Smooth muscle cell (in vitro differentiated cells): ENCODE data around the gene CAPN11. TPM values are rescaled to one million over a fixed set of nuclear protein-coding genes. Genes with fewer than 3 reads are reported as not detected.

ENCODE experiments used
- DNase-seq: peaks from one replicate; lab custom pipeline; 2025; ENCODE audit not compliant: unreplicated experiment; lab: John Stamatoyannopoulos, UW
- H2AFZ ChIP-seq: fragments of 200-600 bp; sonication (generic); 2 replicates; pipeline ENCODE4 v1.6.0; 2016; ENCODE audit warnings: antibody characterized with exemption, low read depth, mild to moderate bottlenecking
- H3F3A ChIP-seq: fragments of 200-600 bp; sonication (generic); 2 replicates; pipeline ENCODE4 v1.6.0; 2017; ENCODE audit warnings: antibody characterized with exemption, low read depth
- H3K27ac ChIP-seq: fragments of 200-600 bp; sonication (generic); 2 replicates; pipeline ENCODE4 v1.5.1; 2016; ENCODE audit warnings: low read depth, mild to moderate bottlenecking
- H3K27me3 ChIP-seq: fragments of 200-600 bp; sonication (generic); 2 replicates; pipeline ENCODE4 v1.6.1; 2016; ENCODE audit warnings: low read depth, mild to moderate bottlenecking
- H3K36me3 ChIP-seq: fragments of 200-600 bp; sonication (generic); 2 replicates; pipeline ENCODE4 v1.5.1; 2016; ENCODE audit warnings: low read depth
- H3K4me1 ChIP-seq: fragments of 200-600 bp; sonication (generic); 2 replicates; pipeline ENCODE4 v1.5.1; 2016; ENCODE audit warnings: low read depth
- H3K4me2 ChIP-seq: fragments of 200-600 bp; sonication (generic); 2 replicates; pipeline ENCODE4 v1.6.0; 2016; ENCODE audit warnings: mild to moderate bottlenecking
- H3K4me3 ChIP-seq: fragments of 200-600 bp; sonication (generic); 2 replicates; pipeline ENCODE4 v1.5.1; 2016; ENCODE audit warnings: mild to moderate bottlenecking
- H3K79me2 ChIP-seq: fragments of 200-600 bp; sonication (generic); 2 replicates; pipeline ENCODE4 v1.6.0; 2016; ENCODE audit warnings: low read depth, mild to moderate bottlenecking
- H3K9ac ChIP-seq: fragments of 200-600 bp; sonication (generic); 2 replicates; pipeline ENCODE4 v1.6.0; 2016; ENCODE audit warnings: low read depth
- H3K9me3 ChIP-seq: fragments of 200-600 bp; sonication (generic); replicated peaks from 2 replicates; pipeline ENCODE4 v1.5.1; 2016; ENCODE audit warnings: low read depth
- H4K20me1 ChIP-seq: fragments of 200-600 bp; sonication (generic); 2 replicates; pipeline ENCODE4 v1.6.0; 2016; ENCODE audit warnings: low read depth
- WGBS: methylation state at CpG from one replicate; pipeline ENCODE4 v1.1.7; 2016; ENCODE audit warnings: low lambda C conversion rate; 5-methylcytosine and 5-hydroxymethylcytosine counted together
- polyA plus RNA-seq: library from polyadenylated mRNA; unstranded; fragments of >200 nt; fragmentation: Nextera tagmentation; extraction: Ambion mirVana; gene quantifications from 2 replicates; pipeline ENCODE4 v1.2.1, GENCODE V29; 2016
- total RNA-seq: library from RNA; depleted of rRNA; stranded (reverse); fragments of >200 nt; gene quantifications from 2 replicates; pipeline ENCODE4 v1.2.3, GENCODE V29; 2014
- TF ChIP-seq, protein P1 (sequence below): fragments of 200-600 bp; sonication (generic); IDR thresholded peaks from 2 replicates; pipeline ENCODE4 v1.5.1; 2017; ENCODE audit warnings: borderline replicate concordance, mild to moderate bottlenecking, antibody characterized with exemption; ENCODE audit not compliant: insufficient read depth, poor library complexity, severe bottlenecking

CAPN11 gene
- total and polyA plus RNA-seq, 2 experiments from 2014 or later: 0.31 TPM; not detected in 1

- Histone ChIP-seq H2AFZ (no peak overlapping the region), H4K20me1 (no peaks in the 10 kb centered on the region), H3K79me2 (no peaks in the 10 kb centered on the region), H3K4me3 (no peak overlapping the region), H3F3A (no peaks in the 10 kb centered on the region), H3K36me3 (no peaks in the 10 kb centered on the region), H3K27me3 (peaks cover 4% of the 10 kb centered on the region), H3K9me3 (no peaks in the 10 kb centered on the region), H3K9ac (no peak overlapping the region), H3K27ac (no peak overlapping the region), H3K4me1 (no peaks in the 10 kb centered on the region), H3K4me2 (no peak overlapping the region)
- WGBS: 83% methylated on average over 12 of the region's 12 CpGs
- DNase-seq: no peak
- TF ChIP-seq, protein P1, sequence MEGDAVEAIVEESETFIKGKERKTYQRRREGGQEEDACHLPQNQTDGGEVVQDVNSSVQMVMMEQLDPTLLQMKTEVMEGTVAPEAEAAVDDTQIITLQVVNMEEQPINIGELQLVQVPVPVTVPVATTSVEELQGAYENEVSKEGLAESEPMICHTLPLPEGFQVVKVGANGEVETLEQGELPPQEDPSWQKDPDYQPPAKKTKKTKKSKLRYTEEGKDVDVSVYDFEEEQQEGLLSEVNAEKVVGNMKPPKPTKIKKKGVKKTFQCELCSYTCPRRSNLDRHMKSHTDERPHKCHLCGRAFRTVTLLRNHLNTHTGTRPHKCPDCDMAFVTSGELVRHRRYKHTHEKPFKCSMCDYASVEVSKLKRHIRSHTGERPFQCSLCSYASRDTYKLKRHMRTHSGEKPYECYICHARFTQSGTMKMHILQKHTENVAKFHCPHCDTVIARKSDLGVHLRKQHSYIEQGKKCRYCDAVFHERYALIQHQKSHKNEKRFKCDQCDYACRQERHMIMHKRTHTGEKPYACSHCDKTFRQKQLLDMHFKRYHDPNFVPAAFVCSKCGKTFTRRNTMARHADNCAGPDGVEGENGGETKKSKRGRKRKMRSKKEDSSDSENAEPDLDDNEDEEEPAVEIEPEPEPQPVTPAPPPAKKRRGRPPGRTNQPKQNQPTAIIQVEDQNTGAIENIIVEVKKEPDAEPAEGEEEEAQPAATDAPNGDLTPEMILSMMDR: no peak
Measured at GRCh38 chr6:44171899-44172546, 13.4 kb downstream of the CAPN11 start.

DNA sequence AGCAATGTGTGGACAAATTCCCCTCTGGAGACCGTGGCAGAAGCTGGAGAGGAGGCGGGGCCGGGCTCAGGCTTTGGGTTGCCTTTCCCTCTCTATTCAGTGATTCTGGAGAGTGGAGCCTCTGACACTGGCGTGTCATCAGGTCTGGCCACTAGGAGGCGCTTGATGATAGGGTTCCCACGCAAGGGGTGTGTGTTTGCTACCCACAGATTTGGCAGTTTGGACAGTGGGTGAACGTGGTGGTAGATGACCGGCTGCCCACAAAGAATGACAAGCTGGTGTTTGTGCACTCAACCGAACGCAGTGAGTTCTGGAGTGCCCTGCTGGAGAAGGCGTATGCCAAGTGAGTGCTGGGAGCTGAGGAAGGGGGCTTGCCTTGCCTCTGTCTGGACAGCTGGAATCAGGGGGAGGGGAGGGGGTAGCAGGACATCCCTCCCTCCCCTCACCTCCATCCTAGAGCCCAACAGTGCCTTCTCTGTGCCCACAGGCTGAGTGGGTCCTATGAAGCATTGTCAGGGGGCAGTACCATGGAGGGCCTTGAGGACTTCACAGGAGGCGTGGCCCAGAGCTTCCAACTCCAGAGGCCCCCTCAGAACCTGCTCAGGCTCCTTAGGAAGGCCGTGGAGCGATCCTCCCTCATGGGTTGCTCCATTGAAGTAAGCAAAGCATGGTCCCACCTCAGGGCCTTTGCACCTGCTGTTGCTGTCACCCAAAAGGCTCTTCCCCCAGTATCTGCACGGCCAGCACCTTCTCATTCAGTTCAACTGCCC, 14.3 kb downstream of the CAPN11 start:
- Histone ChIP-seq H3K4me2 (no peak overlapping the region), H3K36me3 (no peaks in the 10 kb centered on the region), H3F3A (no peaks in the 10 kb centered on the region), H3K9me3 (no peaks in the 10 kb centered on the region), H2AFZ (no peak overlapping the region), H3K4me3 (no peak overlapping the region), H3K4me1 (no peaks in the 10 kb centered on the region), H3K79me2 (no peaks in the 10 kb centered on the region), H3K27ac (no peak overlapping the region), H4K20me1 (no peaks in the 10 kb centered on the region), H3K9ac (no peak overlapping the region), H3K27me3 (peaks cover 4% of the 10 kb centered on the region)
- TF ChIP-seq, protein P1: peak; percentile 78
- WGBS: 26% methylated on average over 15 of the region's 15 CpGs
- peak; percentile 54 for DNase-seq

GRCh38 chr6:44176130-44176761, 17.6 kb downstream of the CAPN11 start:
- DNase-seq: no peak
- no peak overlapping the region for H3K4me3 ChIP-seq
- 89% methylated on average over 15 of the region's 15 CpGs for WGBS
- H3K9ac ChIP-seq: no peak overlapping the region
- H3F3A ChIP-seq: no peaks in the 10 kb centered on the region
- no peak overlapping the region for H3K4me2 ChIP-seq
- H3K27ac ChIP-seq: no peak overlapping the region
- no peaks in the 10 kb centered on the region for H3K4me1 ChIP-seq
- H3K79me2 ChIP-seq: no peaks in the 10 kb centered on the region
- no peaks in the 10 kb centered on the region for H4K20me1 ChIP-seq
- no peaks in the 10 kb centered on the region for H3K27me3 ChIP-seq
- no peaks in the 10 kb centered on the region for H3K36me3 ChIP-seq
- no peak overlapping the region for H2AFZ ChIP-seq
- TF ChIP-seq, protein P1: no peak
- H3K9me3 ChIP-seq: no peaks in the 10 kb centered on the region
